ENCODE measurements around the gene CACNA1S.

- TF ChIP-seq POLR2A (IDR thresholded peaks at IDR 0.05) (no peak), CTCF (IDR thresholded peaks at IDR 0.05) (no peak), POLR2AphosphoS5 (IDR thresholded peaks at IDR 0.05) (no peak)
Measured at GRCh38 chr1:201147396-201148015, 35.3 kb upstream of the CACNA1S start.

Measured in gastroesophageal sphincter (tissue), 3 donors.